Ascending aorta (tissue), 2 donors: Measurements from ENCODE around the gene CABP2. TPM values are rescaled to one million over a fixed set of nuclear protein-coding genes. Genes with fewer than 3 reads are reported as not detected.
"Not testable (repeated sequence)": the region's sequence is repeated elsewhere in the genome, so short reads cannot be mapped to it uniquely, and the experiment has no call there.

ENCODE experiments used
- DNase-seq, 2 donors: peaks; one replicate each; pipeline ENCODE4 v3.0.0-alpha.2; 2019; ENCODE audit warnings: low spot score in 2 of 2
- H3K27ac ChIP-seq, 2 donors: fragments of 200-600 bp; sonication (generic); one replicate each; pipeline ENCODE4 v1.5.1; 2016 to 2017; ENCODE audit warnings: mild to moderate bottlenecking in 1 of 2
- H3K27me3 ChIP-seq: fragments of 200-600 bp; sonication (generic); one replicate; pipeline ENCODE4 v1.5.1; 2017
- H3K36me3 ChIP-seq, 2 donors: fragments of 200-600 bp; sonication (generic); one replicate each; pipeline ENCODE4 v1.5.1; 2016
- H3K4me1 ChIP-seq, 2 donors: fragments of 200-600 bp; sonication (generic); one replicate each; pipeline ENCODE4 v1.5.1; 2016 to 2017; ENCODE audit warnings: mild to moderate bottlenecking in 1 of 2
- H3K4me3 ChIP-seq, 2 donors: fragments of 200-600 bp; sonication (generic); one replicate each; pipeline ENCODE4 v1.5.1; 2016 to 2017; ENCODE audit warnings: mild to moderate bottlenecking in 1 of 2
- H3K9me3 ChIP-seq, 2 donors: fragments of 200-600 bp; sonication (generic); one replicate each; pipeline ENCODE4 v1.5.1; 2016
- intact Hi-C: fragments of 100-400 bp; cut with DNase I; formaldehyde crosslinking; loops from one replicate; pipeline ENCODE4 v1.15.1; 2023
- total RNA-seq: library from RNA; depleted of rRNA; stranded (reverse); fragments of >200 nt; gene quantifications from one replicate; pipeline ENCODE4 v1.1.0, GENCODE V29; 2016
- TF ChIP-seq, protein P1 (sequence below), 3 experiments: fragments of 200-600 bp in 2 of 3; fragments of 450-650 bp in 1 of 3; sonication (generic) in 2 of 3; IDR thresholded peaks; one replicate each; pipeline ENCODE4 v1.5.1; 2016 to 2019; ENCODE audit warnings: antibody characterized with exemption in 3 of 3, mild to moderate bottlenecking in 1 of 3, moderate library complexity in 1 of 3

CABP2 gene
- total RNA-seq, 1 donor from 2014 or later: not detected

DNA sequence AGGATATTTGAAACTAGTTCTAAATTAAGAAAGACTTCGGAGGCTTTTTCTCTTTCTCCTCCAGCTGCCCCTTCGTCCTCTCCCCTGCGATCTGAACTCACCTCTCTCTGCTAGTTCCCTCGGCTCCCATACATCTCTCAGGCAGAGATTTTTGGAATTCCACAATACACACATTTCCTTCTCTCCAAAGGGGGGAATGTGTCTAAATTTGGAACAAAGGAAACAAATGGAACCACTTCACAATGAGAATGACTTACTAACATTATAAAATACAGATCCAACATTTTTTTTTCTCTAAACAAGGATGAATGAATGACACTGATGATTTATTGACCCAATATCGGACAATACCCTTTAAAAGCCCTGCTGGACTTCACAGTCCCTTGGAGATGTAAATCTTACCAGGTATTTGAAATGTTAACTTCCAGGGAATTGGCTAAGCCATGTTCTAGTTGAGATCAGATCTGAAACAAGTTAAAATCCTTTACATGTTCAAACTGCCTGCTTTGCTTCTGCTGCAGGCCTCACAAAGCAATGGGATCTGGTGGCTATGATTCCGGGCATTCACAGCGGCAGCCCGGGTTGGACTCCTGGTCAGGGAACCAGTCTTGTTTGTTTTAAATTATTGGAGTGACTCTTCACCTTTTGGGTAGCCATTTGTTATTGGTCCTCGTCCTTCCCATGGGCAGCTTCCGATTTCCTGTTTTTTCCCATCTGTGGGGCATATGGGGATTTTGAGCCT, 39.9 kb upstream of the CABP2 start:
- TF ChIP-seq, protein P1, sequence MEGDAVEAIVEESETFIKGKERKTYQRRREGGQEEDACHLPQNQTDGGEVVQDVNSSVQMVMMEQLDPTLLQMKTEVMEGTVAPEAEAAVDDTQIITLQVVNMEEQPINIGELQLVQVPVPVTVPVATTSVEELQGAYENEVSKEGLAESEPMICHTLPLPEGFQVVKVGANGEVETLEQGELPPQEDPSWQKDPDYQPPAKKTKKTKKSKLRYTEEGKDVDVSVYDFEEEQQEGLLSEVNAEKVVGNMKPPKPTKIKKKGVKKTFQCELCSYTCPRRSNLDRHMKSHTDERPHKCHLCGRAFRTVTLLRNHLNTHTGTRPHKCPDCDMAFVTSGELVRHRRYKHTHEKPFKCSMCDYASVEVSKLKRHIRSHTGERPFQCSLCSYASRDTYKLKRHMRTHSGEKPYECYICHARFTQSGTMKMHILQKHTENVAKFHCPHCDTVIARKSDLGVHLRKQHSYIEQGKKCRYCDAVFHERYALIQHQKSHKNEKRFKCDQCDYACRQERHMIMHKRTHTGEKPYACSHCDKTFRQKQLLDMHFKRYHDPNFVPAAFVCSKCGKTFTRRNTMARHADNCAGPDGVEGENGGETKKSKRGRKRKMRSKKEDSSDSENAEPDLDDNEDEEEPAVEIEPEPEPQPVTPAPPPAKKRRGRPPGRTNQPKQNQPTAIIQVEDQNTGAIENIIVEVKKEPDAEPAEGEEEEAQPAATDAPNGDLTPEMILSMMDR (IDR thresholded peaks at IDR 0.05): no peak
- Histone ChIP-seq H3K4me3 (no peak overlapping the region), H3K36me3 (no peaks in the 10 kb centered on the region), H3K4me1 (peaks cover 0 to 35% of the 10 kb centered on the region in 2 donors), H3K27me3 (no peaks in the 10 kb centered on the region), H3K27ac (peak overlapping the region; percentile 69 to 73), H3K9me3 (no peaks in the 10 kb centered on the region)
- intact Hi-C loops: no loop called here
- no peak for DNase-seq

DNA sequence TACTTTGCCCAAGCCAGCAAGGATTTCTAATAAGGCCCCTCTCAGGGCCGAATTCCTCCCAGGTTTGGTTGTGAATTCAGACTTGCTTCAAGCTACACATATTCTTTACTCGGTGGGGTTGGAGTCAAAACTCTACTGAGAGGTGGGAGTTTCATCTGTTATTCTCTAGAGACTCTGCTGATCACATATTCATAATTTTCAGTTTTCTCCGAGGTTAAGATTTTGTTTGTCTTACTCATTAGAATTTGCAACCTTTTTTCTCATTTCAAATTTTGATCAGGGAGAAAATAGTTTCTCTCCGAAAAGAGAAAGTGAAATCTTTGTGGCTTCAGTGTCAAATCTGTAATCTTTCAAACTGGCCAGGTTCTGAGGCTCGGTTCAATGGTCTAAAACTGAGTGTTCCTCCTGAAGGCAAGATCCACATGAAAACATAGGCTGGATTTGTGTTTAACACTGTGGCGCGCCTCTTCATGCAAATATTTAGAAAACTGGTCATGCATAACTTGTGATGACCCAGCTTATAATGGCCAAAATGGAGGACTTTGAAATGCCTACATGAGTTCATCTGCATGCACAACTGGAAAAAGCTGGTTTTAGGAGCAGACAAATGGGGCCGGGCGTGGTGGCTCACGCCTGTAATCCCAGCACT, 38.8 kb upstream of the CABP2 start:
- Histone ChIP-seq H3K27me3 (no peaks in the 10 kb centered on the region), H3K9me3 (no peaks in the 10 kb centered on the region), H3K4me3 (no peak overlapping the region), H3K36me3 (no peaks in the 10 kb centered on the region), H3K4me1 (peaks cover 0 to 37% of the 10 kb centered on the region in 2 donors), H3K27ac (peak overlapping the region; percentile 69 to 73)
- no peak for DNase-seq
- intact Hi-C loops: no loop called here
- TF ChIP-seq, protein P1 (IDR thresholded peaks at IDR 0.05): no peak

DNA sequence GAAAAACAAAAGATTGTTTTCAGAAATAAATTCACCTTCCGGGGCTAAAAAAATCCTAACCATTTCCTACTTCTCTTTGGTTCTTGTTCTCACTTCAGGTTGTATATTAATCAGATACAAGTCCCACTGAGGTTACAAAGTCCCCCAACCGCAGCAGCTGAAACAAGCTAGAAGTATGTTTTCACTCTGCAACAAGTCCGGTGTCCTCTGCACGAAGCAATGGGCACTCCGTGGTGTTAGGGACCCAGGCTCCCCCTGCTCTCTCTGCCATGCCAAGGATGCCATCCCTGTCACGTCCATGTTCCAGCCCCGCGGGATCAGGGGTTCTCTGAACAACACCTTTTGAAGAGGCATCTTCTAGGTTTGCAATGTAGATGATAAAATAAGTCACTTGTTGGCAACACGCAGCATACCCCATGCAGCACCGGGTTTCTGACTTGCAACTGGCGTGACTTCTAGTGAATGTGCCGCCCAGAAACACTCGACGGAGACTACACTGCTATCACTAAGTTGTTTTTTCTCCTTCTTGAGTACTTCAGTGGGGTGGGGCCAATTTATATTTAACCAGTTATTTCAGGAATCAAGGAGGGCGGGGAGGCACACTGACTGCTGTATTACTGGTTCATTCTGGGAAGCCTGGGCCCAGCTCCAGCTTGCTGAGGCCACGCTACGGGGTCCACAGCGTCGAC, 35.0 kb upstream of the CABP2 start:
- Histone ChIP-seq H3K27ac (peak overlapping the region; percentile 49 to 59), H3K4me1 (peaks cover 0 to 26% of the 10 kb centered on the region in 2 donors), H3K36me3 (no peaks in the 10 kb centered on the region), H3K4me3 (peak overlapping the region in 1 of 2 donors; percentile 45), H3K27me3 (no peaks in the 10 kb centered on the region), H3K9me3 (no peaks in the 10 kb centered on the region)
- DNase-seq: peak in 1 of 2 donors; percentile 79
- TF ChIP-seq, protein P1 (IDR thresholded peaks at IDR 0.05): no peak
- intact Hi-C loops: loop anchor here (1.0 kb wide), 1 partner anchor 50 kb away; the partner anchor contains the start of gene CDK2AP2

GRCh38 chr11:67556244-67556643, 33.0 kb upstream of the CABP2 start:
- intact Hi-C loops: no loop called here
- H3K36me3 ChIP-seq: no peaks in the 10 kb centered on the region
- H3K9me3 ChIP-seq: no peaks in the 10 kb centered on the region
- no peaks in the 10 kb centered on the region for H3K27me3 ChIP-seq
- TF ChIP-seq, protein P1 (IDR thresholded peaks at IDR 0.05): no peak
- H3K4me1 ChIP-seq: peaks cover 0 to 17% of the 10 kb centered on the region in 2 donors
- no peak for DNase-seq
- H3K4me3 ChIP-seq: no peak overlapping the region
- no peak overlapping the region for H3K27ac ChIP-seq

DNA sequence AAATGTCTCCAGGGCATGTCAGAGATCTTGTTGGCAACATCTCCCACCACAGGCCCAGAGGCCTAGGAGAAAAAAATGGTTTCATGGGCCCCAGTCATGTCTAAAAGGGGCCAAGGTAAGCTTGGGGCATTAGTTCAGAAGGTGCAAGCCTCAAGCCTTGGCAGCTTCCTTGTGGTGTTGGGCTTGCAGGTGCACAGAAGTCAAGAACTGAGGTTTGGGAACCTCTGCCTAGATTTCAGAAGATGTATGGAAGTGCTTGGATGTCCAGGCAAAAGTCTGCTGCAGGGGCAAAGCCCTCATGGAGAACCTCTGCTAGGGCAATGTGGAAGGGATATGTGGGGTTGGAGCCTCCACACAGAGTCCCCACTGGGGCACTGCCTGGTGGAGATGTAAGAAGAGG, 28.5 kb upstream of the CABP2 start:
- H3K9me3 ChIP-seq, H3K4me3 ChIP-seq, H3K27me3 ChIP-seq, intact Hi-C loops, H3K36me3 ChIP-seq, DNase-seq, H3K27ac ChIP-seq, H3K4me1 ChIP-seq: not testable (repeated sequence)

DNA sequence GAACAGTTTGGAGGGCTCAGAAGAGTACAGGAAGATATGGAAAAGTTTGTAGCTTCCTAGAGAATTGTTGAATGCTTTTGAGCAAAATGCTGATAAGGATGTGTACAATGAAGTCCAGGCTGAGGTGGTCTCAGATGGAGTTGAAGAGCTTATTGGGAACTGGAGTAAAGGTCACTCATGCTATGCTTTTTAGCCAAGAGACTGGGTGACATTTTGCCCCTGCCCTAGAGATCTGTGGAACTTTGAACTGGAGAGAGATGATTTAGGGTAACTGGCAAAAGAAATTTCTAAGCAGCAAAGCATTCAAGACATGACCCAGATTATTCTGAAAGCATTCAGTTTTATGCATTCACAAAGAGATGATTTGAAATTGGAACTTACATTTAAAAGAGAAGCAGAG, 27.9 kb upstream of the CABP2 start:
- TF ChIP-seq, protein P1 (IDR thresholded peaks at IDR 0.05): no peak
- Histone ChIP-seq H3K36me3 (no peaks in the 10 kb centered on the region), H3K9me3 (no peaks in the 10 kb centered on the region), H3K4me1 (no peaks in the 10 kb centered on the region), H3K4me3 (no peak overlapping the region), H3K27me3 (no peaks in the 10 kb centered on the region), H3K27ac (no peak overlapping the region)
- no peak for DNase-seq
- intact Hi-C loops: no loop called here
